Measurements from ENCODE around the gene OR2V1.
"Not testable (repeated sequence)": the region's sequence is repeated elsewhere in the genome, so short reads cannot be mapped to it uniquely, and the experiment has no call there.

Gene OR2V1

GRCh38 chr5:181131514-181131913 is 545 bp upstream of the OR2V1 start:
- no peak for TF ChIP-seq CTCF (IDR thresholded peaks at IDR 0.05; ENCODE audit: extremely low read depth, missing control alignments)
- no peak for DNase-seq (ENCODE audit: low spot score)

GRCh38 chr5:181130081-181130480 is 888 bp downstream of the OR2V1 start:
- DNase-seq (ENCODE audit: low spot score), result not testable (repeated sequence)

GRCh38 chr5:181129601-181130000 is 1.4 kb downstream of the OR2V1 start:
- no peak for DNase-seq (ENCODE audit: low spot score)
- no peak for TF ChIP-seq CTCF (IDR thresholded peaks at IDR 0.05; ENCODE audit: extremely low read depth, missing control alignments)

GRCh38 chr5:181127907-181128626 is 2.9 kb downstream of the OR2V1 start:
- DNase-seq (ENCODE audit: low spot score), result no peak
- no peak for TF ChIP-seq CTCF (IDR thresholded peaks at IDR 0.05; ENCODE audit: extremely low read depth, missing control alignments)

- DNase-seq (ENCODE audit: low spot score), result no peak
- TF ChIP-seq CTCF (IDR thresholded peaks at IDR 0.05; ENCODE audit: extremely low read depth, missing control alignments), result no peak
These were observed 3.5 kb downstream of the OR2V1 start for GRCh38 chr5:181127456-181127855.

GRCh38 chr5:181126841-181127240 is 4.1 kb downstream of the OR2V1 start:
- no peak for TF ChIP-seq CTCF (IDR thresholded peaks at IDR 0.05; ENCODE audit: extremely low read depth, missing control alignments)

GRCh38 chr5:181124526-181124925 is 6.4 kb downstream of the OR2V1 start:
- no peak for DNase-seq (ENCODE audit: low spot score)
- no peak for TF ChIP-seq CTCF (IDR thresholded peaks at IDR 0.05; ENCODE audit: extremely low read depth, missing control alignments)

More at GRCh38 chr5:181126841-181127240, 4.1 kb downstream of the OR2V1 start:
- DNase-seq (ENCODE audit: low spot score), result no peak

Data from GM20000 (cell line).